Activated B cell treated with CpG ODN at 0.5 μM for 24 hours (primary cell): ENCODE data around the gene PLAAT4. TPM values are rescaled to one million over a fixed set of nuclear protein-coding genes. Genes with fewer than 3 reads are reported as not detected.

Experiments used
- ATAC-seq: fragments of 200-7000 bp; cut with Tn5 transposase; one replicate; pipeline ENCODE4 v1.10.0; 2021; ENCODE audit warnings: low read depth, mild to moderate bottlenecking, moderate library complexity
- CTCF ChIA-PET: fragments of 350-600 bp; sonication (Branson Sonifier 250); formaldehyde crosslinking; loops from one replicate; lab custom pipeline; 2021; ENCODE audit warnings: antibody characterized with exemption; lab: Charles Lee
- POLR2A ChIA-PET: fragments of 350-600 bp; sonication (Branson Sonifier 250); formaldehyde crosslinking; loops from one replicate; lab custom pipeline; 2021; ENCODE audit warnings: antibody characterized with exemption; lab: Charles Lee
- DNase-seq: peaks from one replicate; pipeline ENCODE4 v3.0.0; 2022
- H3K27ac Mint-ChIP-seq: one replicate; pipeline ENCODE4 v1.8.0; 2020; ENCODE audit warnings: mixed read lengths
- H3K27me3 Mint-ChIP-seq: one replicate; pipeline ENCODE4 v1.8.0; 2021; ENCODE audit warnings: mixed read lengths
- H3K36me3 Mint-ChIP-seq: one replicate; pipeline ENCODE4 v1.8.0; 2021; ENCODE audit warnings: low read depth, mixed read lengths
- H3K4me1 Mint-ChIP-seq: one replicate; pipeline ENCODE4 v1.8.0; 2021; ENCODE audit warnings: mixed read lengths
- H3K4me3 Mint-ChIP-seq: one replicate; pipeline ENCODE4 v1.8.0; 2020; ENCODE audit warnings: mild to moderate bottlenecking, mixed read lengths
- H3K9me3 Mint-ChIP-seq: one replicate; pipeline ENCODE4 v1.8.0; 2020; ENCODE audit warnings: mixed read lengths
- CTCF ChIP-seq: fragments of 200-600 bp; IDR thresholded peaks from one replicate; pipeline ENCODE4 v1.8.0; 2022; ENCODE audit warnings: antibody characterized with exemption, mild to moderate bottlenecking
- intact Hi-C: fragments of 100-400 bp; cut with micrococcal nuclease; formaldehyde crosslinking; loops from one replicate; pipeline ENCODE4 v1.15.1; 2024
- total RNA-seq: library from RNA; stranded (reverse); gene quantifications from 2 replicates; pipeline ENCODE4 v1.2.3, GENCODE V29; 2022

The PLAAT4 gene
- total RNA-seq, 1 donor from 2014 or later: 4.7 TPM

- intact Hi-C loops: no loop called here
- Mint-ChIP-seq H3K4me3 (no peak overlapping the region), H3K36me3 (no peaks in the 10 kb centered on the region), H3K4me1 (peaks cover 2% of the 10 kb centered on the region), H3K9me3 (no peaks in the 10 kb centered on the region), H3K27me3 (peaks cover 24% of the 10 kb centered on the region), H3K27ac (no peak overlapping the region)
- POLR2A ChIA-PET: no interaction called here
- no peak for TF ChIP-seq CTCF
- DNase-seq: no peak
- no peak for ATAC-seq
- CTCF ChIA-PET: interaction anchor here (1.0 kb wide), 1 partner anchor 9 kb away, joined by 3 read pairs; no protein-coding TSS in a partner anchor
Observed at GRCh38 chr11:63510360-63511047, 26.1 kb upstream of the PLAAT4 start.

- ChIA-PET POLR2A (no interaction called here), CTCF (interaction anchor here (1.0 kb wide), 1 partner anchor 8 kb away, joined by 3 read pairs; no protein-coding TSS in a partner anchor)
- no peak for TF ChIP-seq CTCF
- ATAC-seq (no peak), DNase-seq (no peak)
- Mint-ChIP-seq H3K36me3 (no peaks in the 10 kb centered on the region), H3K4me1 (no peaks in the 10 kb centered on the region), H3K9me3 (no peaks in the 10 kb centered on the region), H3K27me3 (peaks cover 20% of the 10 kb centered on the region), H3K4me3 (no peak overlapping the region), H3K27ac (no peak overlapping the region)
- intact Hi-C loops: no loop called here
Observed at GRCh38 chr11:63511048-63511748, 25.4 kb upstream of the PLAAT4 start.

- CTCF ChIA-PET: no interaction called here
- Mint-ChIP-seq H3K27me3 (peaks cover 9% of the 10 kb centered on the region), H3K4me1 (no peaks in the 10 kb centered on the region), H3K36me3 (no peaks in the 10 kb centered on the region), H3K27ac (no peak overlapping the region), H3K9me3 (no peaks in the 10 kb centered on the region), H3K4me3 (no peak overlapping the region)
- DNase-seq (no peak), ATAC-seq (no peak)
- intact Hi-C loops: no loop called here
- no peak for TF ChIP-seq CTCF
- POLR2A ChIA-PET: no interaction called here
Observed at GRCh38 chr11:63512816-63513215, 23.8 kb upstream of the PLAAT4 start.

DNA sequence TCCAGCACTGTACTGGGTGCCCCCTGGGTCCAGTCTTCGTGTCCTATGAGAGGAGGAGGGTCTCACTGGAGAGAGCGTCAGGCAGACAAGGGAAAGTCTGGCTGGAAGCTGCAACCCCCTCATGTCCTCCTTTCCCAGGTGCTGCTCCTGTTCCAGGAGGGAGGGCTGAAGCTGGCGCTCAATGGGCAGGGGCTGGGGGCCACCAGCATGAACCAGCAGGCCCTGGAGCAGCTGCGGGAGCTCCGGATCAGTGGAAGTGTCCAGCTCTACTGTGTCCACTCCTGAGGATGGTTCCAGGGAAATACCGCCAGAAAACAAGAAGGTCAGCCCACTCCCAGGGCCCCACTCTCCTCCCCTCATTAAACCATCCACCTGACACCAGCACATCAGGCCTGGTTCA, 20.5 kb upstream of the PLAAT4 start:
- Mint-ChIP-seq H3K9me3 (peaks cover 7% of the 10 kb centered on the region), H3K27ac (no peak overlapping the region), H3K4me1 (no peaks in the 10 kb centered on the region), H3K36me3 (no peaks in the 10 kb centered on the region), H3K4me3 (no peak overlapping the region), H3K27me3 (no peaks in the 10 kb centered on the region)
- POLR2A ChIA-PET: no interaction called here
- ATAC-seq (no peak), DNase-seq (no peak)
- intact Hi-C loops: no loop called here
- CTCF ChIA-PET: no interaction called here
- no peak for TF ChIP-seq CTCF

DNA sequence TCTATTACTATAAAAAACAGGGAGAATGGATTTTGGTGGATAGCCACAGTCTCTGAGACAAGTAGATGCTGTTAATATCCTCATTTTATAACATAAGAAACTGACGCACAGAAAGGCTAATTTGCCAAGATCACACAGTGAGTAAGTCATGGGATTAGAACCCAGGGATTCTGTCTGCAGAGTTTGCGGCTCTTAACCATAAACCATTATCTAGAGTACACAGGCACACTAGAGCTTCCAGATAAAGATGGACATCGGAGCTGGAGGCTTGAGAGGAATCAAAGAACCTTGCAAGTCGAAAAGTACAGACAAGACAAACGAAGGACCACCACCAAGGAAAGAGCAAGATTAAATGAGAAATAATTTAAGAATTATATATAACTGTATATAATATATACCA, 19.5 kb upstream of the PLAAT4 start:
- intact Hi-C loops: no loop called here
- Mint-ChIP-seq H3K27ac (no peak overlapping the region), H3K36me3 (no peaks in the 10 kb centered on the region), H3K9me3 (peaks cover 7% of the 10 kb centered on the region), H3K4me1 (no peaks in the 10 kb centered on the region), H3K27me3 (no peaks in the 10 kb centered on the region), H3K4me3 (no peak overlapping the region)
- ATAC-seq: no peak
- CTCF ChIA-PET: no interaction called here
- no peak for DNase-seq
- POLR2A ChIA-PET: no interaction called here
- no peak for TF ChIP-seq CTCF
